Activated gamma-delta T cell treated with Interleukin-2 at 50 U/mL for 16 hours (primary cell): ENCODE measurements around the gene RHBDD3.

Source experiments
- DNase-seq: peaks from one replicate; pipeline ENCODE4 v3.0.0-alpha.2; 2020

RHBDD3 gene

GRCh38 chr22:29216873-29217666 is 50.7 kb downstream of the RHBDD3 start:
- no peak for DNase-seq

- DNase-seq = no peak
Measured at GRCh38 chr22:29216011-29216872, 51.5 kb downstream of the RHBDD3 start.

DNA sequence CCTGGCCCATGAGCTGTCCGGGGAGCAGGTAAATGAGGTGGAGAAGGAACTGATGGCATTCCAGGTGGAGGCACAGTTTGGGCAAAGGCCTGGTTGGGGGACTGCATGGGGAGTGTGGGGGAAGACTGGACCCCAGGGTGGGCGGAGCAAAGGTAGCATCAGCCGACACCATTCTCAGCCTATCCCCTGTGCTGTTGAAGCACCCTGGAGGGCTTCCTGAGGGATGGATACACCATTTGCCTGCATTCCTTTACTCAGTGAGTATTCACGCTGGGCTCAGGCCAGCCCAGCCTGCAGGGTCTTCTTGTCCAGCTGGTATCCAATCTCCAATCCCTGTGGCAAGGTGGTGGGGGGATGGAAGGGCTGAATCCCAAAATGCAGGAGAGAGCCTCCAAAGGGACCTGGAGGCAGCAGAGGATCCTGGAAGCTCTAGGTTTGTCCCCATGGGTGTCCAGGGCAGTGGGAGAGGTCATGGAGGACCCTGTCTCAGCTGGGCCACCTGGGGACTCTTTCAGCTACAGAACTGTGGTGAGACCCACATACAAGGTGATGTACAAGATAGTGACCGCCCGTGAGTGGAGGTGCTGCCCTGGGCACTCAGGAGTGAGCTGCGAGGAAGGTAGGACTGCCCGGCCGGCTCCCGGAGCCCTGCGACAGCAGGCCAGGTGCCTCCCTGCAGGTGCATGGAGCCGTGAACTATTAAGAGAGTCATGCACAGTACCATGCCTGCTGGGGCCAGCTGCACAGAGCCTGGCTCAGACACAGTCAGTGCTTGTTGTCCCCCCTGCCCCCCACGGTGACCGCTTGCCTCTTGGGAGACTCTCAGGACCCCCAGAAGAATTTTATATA is 52.5 kb downstream of the RHBDD3 start:
- DNase-seq = no peak

DNA sequence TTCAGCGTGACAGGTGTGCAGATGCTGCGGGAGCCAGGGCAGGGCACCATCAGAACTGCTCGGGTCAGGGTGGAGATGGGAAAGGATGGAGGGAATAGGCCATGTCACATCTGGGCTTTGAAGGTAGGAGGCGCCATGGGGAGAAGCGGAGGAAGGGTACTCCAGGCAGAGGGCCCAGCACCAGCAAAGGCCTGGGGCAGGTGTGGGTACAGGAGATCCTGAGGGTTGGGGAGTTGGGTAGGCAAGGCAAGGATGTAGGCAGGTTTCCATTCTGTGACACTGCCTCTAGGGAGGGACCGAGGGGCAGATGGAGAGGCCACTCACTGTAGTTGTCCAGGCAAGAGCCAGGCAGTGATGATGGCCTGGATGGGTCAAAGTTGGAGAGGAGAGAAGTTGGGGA is 53.5 kb downstream of the RHBDD3 start:
- no peak for DNase-seq

DNA sequence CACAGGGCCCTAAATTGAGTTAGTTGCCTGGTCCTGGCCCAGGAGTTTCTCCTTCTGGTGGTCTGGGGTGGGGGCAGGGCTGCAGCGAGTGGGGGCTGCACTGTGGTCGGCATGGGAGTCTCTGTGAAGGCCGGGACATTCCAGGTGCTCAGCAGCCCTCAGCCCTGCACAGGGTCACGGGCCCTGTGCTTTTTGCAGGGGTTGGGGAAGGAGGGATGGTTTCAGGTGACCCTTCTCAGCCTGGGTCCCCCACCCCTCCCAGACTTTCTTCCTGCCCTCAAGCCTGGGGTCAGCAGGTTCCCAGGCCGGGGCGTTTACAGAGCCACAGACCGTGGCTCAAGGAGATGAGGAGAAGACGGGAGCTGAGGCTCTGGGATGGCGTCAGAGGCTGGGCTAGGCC is 54.3 kb downstream of the RHBDD3 start:
- DNase-seq = no peak

- DNase-seq = no peak
Measured at GRCh38 chr22:29212743-29213142, 55.0 kb downstream of the RHBDD3 start.

- DNase-seq = no peak
Measured at GRCh38 chr22:29211466-29211865, 56.3 kb downstream of the RHBDD3 start.

GRCh38 chr22:29211066-29211465 is 56.7 kb downstream of the RHBDD3 start:
- DNase-seq = no peak
